ENCODE data around the gene SPATA6. TPM values are rescaled to one million over a fixed set of nuclear protein-coding genes. Genes with fewer than 3 reads are reported as not detected.

The SPATA6 gene
- total and polyA plus RNA-seq, 2 experiments from 2014 or later: 7.4 to 7.6 TPM

DNA sequence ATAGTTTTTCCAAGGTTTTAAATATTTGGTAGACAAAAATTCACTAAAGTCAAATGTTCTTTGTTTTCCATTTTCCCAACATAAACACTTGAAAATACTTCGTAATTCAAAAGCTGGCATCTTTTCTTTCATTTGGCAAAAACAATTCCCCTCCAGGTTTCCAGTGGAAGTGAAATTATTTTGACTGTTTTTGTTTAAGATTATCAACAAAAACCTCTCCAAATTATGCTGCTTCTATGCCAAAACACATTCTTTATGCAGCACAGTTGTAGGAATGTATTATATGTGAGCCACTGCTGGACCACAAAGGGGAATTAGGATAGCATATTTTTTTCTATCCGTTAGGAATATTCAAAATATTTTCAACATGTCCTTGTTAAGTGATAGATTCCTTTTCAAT is 205.4 kb downstream of the SPATA6 start:
- H3K27ac ChIP-seq: no peak overlapping the region
- H3K4me1 ChIP-seq (ENCODE audit: low read depth): no peaks in the 10 kb centered on the region
- TF ChIP-seq, protein P1, sequence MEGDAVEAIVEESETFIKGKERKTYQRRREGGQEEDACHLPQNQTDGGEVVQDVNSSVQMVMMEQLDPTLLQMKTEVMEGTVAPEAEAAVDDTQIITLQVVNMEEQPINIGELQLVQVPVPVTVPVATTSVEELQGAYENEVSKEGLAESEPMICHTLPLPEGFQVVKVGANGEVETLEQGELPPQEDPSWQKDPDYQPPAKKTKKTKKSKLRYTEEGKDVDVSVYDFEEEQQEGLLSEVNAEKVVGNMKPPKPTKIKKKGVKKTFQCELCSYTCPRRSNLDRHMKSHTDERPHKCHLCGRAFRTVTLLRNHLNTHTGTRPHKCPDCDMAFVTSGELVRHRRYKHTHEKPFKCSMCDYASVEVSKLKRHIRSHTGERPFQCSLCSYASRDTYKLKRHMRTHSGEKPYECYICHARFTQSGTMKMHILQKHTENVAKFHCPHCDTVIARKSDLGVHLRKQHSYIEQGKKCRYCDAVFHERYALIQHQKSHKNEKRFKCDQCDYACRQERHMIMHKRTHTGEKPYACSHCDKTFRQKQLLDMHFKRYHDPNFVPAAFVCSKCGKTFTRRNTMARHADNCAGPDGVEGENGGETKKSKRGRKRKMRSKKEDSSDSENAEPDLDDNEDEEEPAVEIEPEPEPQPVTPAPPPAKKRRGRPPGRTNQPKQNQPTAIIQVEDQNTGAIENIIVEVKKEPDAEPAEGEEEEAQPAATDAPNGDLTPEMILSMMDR (IDR thresholded peaks at IDR 0.05; ENCODE audit: low read depth, low read length): no peak
- H3K36me3 ChIP-seq: no peaks in the 10 kb centered on the region
- no peak overlapping the region for H3K4me3 ChIP-seq
- H3K9me3 ChIP-seq (ENCODE audit: low read depth): no peaks in the 10 kb centered on the region
- H3K27me3 ChIP-seq: no peaks in the 10 kb centered on the region
- DNase-seq (ENCODE audit: low read depth in 1 of 2, low spot score in 1 of 2): peak in 1 of 2 donors; percentile 9

DNA sequence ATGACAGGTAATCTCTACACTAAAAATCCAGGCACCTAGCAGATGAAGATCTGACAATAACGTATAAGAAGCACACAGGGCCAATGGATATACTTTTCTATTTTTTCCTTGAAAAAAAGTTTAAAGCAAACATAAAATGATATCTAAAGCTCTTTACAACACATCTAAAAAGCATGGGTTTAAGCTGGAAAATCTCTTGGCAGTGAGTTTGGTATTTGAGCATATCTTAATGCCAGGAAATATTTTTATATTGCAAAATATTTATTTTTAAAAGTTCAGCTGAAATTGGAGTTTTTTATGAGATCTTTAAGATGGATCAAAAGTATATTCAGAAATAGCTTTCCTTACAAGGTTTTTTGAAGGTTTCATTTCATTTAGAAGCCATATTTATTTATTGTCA is 209.0 kb downstream of the SPATA6 start:
- TF ChIP-seq, protein P1 (IDR thresholded peaks at IDR 0.05; ENCODE audit: low read depth, low read length): no peak
- no peaks in the 10 kb centered on the region for H3K9me3 ChIP-seq (ENCODE audit: low read depth)
- no peak overlapping the region for H3K4me3 ChIP-seq
- H3K27me3 ChIP-seq: no peaks in the 10 kb centered on the region
- H3K36me3 ChIP-seq: no peaks in the 10 kb centered on the region
- H3K27ac ChIP-seq: no peak overlapping the region
- no peaks in the 10 kb centered on the region for H3K4me1 ChIP-seq (ENCODE audit: low read depth)
- peak in 1 of 2 donors; percentile 11 for DNase-seq (ENCODE audit: low read depth in 1 of 2, low spot score in 1 of 2)

DNA sequence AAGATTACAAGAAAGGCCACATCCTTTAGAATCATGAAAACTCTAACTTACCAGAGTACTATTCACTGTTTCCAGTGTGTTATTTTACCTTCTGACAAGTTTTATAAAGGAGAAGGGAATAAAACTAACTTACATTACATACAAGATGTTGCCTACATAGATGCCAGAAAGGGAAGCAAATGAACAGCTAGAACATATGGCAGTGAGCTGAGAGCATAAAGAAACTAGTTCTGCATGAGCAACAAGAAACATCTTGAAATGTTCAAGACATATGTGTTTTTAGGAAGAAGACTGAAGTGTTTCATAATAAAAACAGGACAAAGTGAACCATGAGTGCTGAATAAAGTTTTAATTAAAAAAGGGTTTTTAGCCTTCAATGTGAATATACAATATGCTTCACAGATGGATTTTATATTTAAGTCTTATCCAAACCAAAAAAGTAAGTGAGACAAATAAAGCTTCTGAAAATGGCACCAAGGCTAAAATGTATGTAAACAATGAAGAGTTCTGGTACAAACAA is 210.1 kb downstream of the SPATA6 start:
- Histone ChIP-seq H3K4me3 (no peak overlapping the region), H3K27ac (no peak overlapping the region), H3K27me3 (no peaks in the 10 kb centered on the region), H3K36me3 (no peaks in the 10 kb centered on the region), H3K9me3 (ENCODE audit: low read depth) (no peaks in the 10 kb centered on the region), H3K4me1 (ENCODE audit: low read depth) (no peaks in the 10 kb centered on the region)
- DNase-seq (ENCODE audit: low read depth in 1 of 2, low spot score in 1 of 2): no peak
- TF ChIP-seq, protein P1 (IDR thresholded peaks at IDR 0.05; ENCODE audit: low read depth, low read length): no peak

DNA sequence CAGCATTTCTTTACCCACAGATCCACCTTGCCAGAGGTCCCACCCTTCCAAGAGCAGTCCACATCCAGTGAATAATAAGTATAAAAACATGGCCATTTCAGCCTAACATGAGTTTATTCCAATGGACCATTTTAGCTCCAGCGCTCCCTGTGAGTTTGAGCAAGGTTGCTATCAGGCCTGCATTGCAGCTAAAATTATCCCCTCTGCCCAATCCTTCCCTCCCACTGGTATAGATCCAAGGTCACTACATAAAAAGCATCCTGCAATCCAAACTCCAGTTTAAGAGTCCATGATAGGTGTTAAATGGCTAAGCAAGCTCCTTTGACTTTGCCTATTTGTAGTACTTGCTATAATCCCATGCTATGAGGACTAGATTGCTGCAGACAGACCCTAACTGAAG is 213.9 kb downstream of the SPATA6 start:
- Histone ChIP-seq H3K27ac (no peak overlapping the region), H3K9me3 (ENCODE audit: low read depth) (no peaks in the 10 kb centered on the region), H3K4me3 (no peak overlapping the region), H3K4me1 (ENCODE audit: low read depth) (no peaks in the 10 kb centered on the region), H3K36me3 (no peaks in the 10 kb centered on the region), H3K27me3 (no peaks in the 10 kb centered on the region)
- TF ChIP-seq, protein P1 (IDR thresholded peaks at IDR 0.05; ENCODE audit: low read depth, low read length): no peak
- no peak for DNase-seq (ENCODE audit: low read depth in 1 of 2, low spot score in 1 of 2)

DNA sequence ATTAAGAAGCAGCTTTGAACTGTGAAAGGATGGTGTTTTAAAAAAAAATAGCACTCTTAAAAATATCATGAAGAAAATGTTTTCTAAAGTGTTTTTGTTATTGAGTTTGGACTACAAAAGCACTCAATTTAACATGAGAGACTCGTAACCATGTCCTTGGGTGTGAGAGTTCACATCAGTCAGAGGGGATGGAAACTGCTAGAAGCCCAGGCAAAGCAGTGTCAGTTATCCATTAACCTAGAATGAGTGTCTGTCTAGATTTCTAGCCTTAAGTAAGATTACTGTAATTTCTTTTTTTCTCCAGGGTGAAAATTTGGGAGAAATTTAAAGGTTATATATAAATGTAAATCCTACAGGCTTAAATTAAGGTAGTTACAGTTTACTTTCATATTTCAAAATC is 217.8 kb downstream of the SPATA6 start:
- Histone ChIP-seq H3K27ac (no peak overlapping the region), H3K4me3 (no peak overlapping the region), H3K36me3 (no peaks in the 10 kb centered on the region)

More for the DNA sequence above, 217.8 kb downstream of the SPATA6 start:
- no peaks in the 10 kb centered on the region for H3K4me1 ChIP-seq (ENCODE audit: low read depth)
- no peaks in the 10 kb centered on the region for H3K27me3 ChIP-seq
- H3K9me3 ChIP-seq (ENCODE audit: low read depth): no peaks in the 10 kb centered on the region
- no peak for DNase-seq (ENCODE audit: low read depth in 1 of 2, low spot score in 1 of 2)
- TF ChIP-seq, protein P1 (IDR thresholded peaks at IDR 0.05; ENCODE audit: low read depth, low read length): no peak

Data from cardiac muscle cell (in vitro differentiated cells and primary cell).